CD4-positive, alpha-beta T cell treated with Interleukin-4 for 1 hour (primary cell): ENCODE results near the gene ZNRF3.
A peak's percentile ranks its signal among the peaks of the same experiment; 100 is the strongest.
"Not testable (repeated sequence)": the region's sequence is repeated elsewhere in the genome, so short reads cannot be mapped to it uniquely, and the experiment has no call there.

Source experiments
- DNase-seq, 2 donors: peaks; one replicate each; pipeline ENCODE4 v3.0.0-alpha.2; 2020 to 2022

Gene ZNRF3

DNA sequence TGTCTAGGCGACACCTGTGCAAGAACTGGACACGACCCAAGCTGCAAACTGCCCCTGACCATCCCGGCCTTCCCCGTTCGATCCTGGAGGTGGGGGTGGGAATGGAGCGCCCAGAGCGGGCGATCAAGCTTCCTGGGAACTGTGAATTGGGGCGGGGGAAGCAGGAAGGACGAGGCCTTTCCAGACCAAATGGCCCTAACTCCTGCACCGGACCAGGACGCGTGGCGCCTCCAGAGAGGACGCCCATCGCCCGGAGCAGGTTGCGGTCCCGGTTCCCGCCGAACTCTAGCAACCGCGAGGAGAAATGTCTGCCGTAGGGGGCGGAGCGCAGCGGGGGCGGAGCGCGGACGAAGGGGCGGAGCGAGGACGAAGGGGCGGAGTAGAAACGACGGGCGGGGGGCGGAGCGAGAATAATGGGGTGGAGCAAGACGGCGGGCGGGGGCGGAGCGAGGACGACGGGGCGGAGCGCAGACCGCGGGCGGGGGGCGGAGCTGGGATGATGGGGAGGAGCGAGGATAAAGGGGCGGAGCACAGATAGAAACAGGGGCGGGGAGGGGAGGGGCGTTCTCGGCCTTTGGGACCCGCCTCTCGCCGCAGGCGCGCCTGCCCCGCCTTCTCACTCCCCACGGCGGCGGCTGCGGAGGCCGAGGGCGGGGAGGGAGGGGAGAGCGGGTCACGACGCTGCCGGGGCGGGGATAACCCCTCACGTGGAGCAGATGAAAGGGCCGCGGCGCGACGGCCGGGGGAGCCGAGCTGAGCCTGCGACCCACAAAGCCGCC is at the start of gene ZNRF3:
TSS of gene ZNRF3 (plus strand) at position 695 of the 779 bp plus-strand sequence. CDS start 195 bp downstream, outside the sequence.
- peak; percentile 90 to 92 for DNase-seq

DNA sequence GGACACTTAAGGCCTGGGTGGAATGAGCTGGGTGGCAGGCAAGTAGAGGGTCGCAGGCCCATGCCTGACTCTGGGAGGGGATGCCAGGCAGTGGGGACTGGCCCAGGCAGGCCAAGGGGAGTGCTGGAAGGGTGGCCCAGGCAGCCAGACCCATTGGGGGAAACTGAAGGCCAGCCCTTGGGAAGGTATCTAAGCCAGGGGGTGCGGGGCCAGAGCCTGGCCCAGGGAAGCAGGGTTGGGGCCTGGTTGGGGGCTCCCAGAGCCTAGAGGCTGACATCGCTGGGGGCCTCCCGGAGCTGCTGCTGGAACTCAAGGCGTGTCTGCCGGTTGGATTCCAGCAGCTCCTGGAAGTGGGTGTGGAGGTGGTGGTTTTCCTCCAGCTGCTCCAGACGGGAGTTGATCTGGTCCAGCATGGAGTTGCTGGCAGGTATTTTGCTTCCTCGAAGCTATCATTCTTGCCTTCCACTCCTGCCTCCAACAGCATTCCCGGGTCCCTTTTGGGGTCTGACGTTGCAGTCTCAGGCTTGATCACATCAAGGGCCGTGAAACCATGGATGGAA is 47.7 kb upstream of the ZNRF3 start:
- DNase-seq, result no peak

- DNase-seq, result no peak
Measured at GRCh38 chr22:28837640-28838039, 45.7 kb upstream of the ZNRF3 start.

- DNase-seq, result no peak
Measured at GRCh38 chr22:28838971-28839370, 44.4 kb upstream of the ZNRF3 start.

GRCh38 chr22:28841111-28841510 is 42.3 kb upstream of the ZNRF3 start:
- DNase-seq, result no peak

DNA sequence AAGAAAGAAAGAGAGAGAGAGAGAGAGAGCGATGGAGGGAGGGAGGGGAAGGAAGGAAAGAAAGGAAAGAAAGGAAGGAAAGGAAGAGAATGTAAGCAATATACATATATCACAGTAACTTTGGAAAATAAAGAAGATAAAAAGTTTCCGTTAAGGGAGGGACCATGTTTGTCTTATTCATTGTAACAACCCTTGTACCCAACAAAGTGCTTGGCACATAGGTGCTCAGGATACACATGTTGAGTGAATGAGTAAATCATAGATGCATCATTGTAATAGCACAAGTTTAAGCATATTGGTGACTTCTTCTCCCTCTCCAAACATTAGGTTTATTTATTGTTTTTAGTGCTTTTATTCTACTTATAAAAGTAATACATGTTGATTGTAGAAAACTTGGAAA is 39.7 kb upstream of the ZNRF3 start:
- DNase-seq, result no peak

DNA sequence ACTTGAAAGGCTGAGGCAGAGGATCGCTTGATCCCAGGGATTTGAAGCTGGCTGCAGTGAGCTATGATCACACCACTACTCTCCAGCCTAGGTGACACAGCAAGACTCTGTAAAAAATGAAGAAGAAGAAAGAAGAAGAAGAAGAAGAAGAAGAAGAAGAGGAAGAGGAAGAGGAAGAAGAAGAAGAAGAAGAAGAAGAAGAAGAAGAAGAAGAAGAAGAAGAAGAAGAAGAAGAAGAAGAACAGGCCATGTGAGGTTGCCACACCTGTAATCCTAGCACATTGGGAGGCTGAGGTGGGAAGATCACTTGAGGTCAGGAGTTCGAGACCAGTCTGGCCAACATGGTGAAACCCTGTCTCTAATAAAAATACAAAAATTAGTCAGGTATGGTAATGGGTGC is 39.1 kb upstream of the ZNRF3 start:
- DNase-seq, result not testable (repeated sequence)

GRCh38 chr22:28846994-28847393 is 36.4 kb upstream of the ZNRF3 start:
- no peak for DNase-seq

DNA sequence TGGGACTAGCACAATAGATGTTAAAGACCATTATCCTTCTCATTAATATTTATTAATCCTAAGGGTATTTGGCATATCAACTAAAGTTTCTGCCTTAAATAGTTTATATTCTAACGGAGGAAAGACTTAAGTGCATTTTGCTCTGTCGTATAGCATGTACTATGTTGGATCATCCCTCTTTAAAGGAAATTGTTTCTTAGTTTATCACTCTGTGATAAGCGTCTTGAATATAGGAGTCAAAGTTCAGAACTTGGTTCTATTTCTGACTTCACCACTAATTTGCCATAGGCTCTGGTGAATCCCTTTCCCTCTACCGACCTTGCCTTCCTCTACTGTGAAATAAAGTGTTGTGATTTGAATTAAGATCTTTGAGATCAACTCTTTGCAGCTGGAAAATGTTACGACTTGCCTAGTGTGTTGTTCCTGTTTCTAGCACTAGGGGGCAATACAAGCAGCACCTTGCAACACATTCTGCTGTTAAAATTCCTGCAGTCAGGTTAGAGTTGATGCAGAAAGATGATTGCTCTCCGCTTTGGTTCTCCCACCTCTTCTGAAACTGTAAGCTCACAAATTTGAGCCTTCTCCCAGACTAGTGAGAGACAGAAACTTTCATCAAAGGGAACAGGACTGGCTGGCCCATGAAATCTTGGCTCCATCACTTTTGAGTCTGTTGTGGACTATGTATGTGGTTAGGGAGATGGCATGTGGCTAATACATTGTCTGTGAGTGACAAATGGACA is 27.8 kb upstream of the ZNRF3 start:
- peak; percentile 38 to 65 for DNase-seq

DNA sequence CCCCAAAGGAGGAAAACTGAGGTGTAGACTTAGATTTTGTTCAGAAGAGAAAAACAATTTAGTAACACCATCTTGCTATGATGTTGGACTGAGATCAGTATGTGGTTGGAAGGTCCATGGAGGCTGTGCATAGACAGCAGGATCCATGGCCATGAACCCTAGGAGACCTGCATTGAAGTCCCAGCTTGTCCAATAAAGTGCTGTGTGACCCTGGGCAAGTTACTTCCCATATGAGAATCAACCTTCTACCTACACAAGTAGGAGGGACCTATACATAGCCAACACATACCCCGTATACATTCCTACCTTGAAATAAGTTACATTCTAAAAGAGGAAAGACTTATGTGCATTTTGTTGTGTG is 27.3 kb upstream of the ZNRF3 start:
- DNase-seq, result no peak

GRCh38 chr22:28857288-28857687 is 26.1 kb upstream of the ZNRF3 start:
- DNase-seq, result no peak

DNA sequence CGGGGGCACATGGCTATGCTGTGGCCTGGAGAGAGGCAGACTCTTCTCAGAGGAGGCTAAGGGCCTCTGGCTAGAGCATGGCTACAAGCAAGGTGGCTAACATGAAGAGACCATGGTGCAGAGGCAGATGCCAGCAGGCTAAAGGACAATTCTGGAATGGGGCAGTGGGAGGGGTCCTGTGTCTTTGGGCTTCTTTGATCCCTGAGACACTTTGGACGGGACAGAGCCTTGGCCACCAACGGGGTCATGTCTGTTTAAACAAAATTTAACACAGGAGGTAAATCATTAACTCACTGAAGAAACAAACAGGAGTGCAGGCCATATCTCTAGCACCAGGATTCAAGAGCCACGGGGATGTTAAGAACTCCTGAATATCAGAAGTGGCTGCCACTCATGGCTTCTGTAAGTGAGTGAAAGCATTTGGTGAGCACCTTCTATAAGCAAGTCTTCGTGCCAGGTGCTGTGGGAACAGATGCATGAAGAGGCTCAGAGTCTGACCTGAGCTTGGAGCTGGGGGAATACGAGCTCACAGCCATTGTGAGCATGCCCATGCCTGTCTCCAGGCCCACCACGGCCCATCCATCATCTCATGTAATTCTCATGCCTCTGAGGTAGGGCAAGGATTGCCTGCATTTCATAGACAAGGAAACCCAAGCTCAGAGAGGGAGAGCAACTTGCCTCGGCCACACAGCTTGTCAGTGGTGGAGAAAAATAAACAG is 18.3 kb upstream of the ZNRF3 start:
- DNase-seq, result no peak

GRCh38 chr22:28867191-28867590 is 16.2 kb upstream of the ZNRF3 start:
- DNase-seq, result no peak

GRCh38 chr22:28868389-28868788 is 15.0 kb upstream of the ZNRF3 start:
- peak; percentile 19 to 54 for DNase-seq

GRCh38 chr22:28869736-28870135 is 13.6 kb upstream of the ZNRF3 start:
- DNase-seq, result no peak

- DNase-seq, result no peak
Measured at GRCh38 chr22:28873183-28873963, 10.0 kb upstream of the ZNRF3 start.

GRCh38 chr22:28874061-28874460 is 9.3 kb upstream of the ZNRF3 start:
- no peak for DNase-seq

DNA sequence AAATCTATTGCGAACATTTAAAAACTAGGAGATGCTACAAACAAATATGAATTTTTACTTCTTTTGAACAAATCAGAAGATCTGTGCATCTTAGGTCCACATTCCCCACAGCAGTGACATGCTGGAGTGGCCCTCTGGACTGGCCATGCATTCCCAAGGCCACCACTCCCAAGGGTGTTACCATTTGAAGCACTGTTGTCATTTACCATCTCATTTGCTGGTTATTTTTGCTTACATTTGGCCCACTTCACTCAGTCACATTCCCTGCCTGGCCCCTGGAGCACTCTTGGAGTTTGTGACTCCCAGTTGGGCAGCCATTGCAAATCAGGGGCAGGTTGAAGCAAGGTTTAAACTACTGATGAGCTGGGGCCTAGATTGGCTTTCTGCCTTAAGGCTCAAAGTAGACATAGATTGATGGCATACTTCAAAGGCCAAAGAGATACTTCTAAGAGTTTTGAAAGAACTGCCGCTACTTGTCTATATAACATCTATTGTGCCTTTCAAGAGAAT is 8.5 kb upstream of the ZNRF3 start:
- DNase-seq, result no peak

DNA sequence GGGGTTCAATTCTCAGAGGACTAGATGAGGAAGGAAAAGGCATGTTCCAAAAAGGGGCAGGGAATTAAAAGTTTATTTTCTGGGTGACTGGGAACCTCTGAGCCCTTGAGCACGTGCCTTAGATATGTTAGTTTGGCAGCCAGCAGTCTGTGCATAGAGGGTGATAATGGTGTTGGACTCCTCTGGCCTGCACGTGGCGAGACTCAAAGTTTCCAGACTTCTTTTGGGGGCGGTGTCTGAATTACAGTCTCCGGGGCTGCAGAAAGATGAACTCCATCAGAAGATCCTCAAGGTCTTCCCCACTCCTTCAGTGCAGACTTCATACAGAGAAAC is 861 bp upstream of the ZNRF3 start:
- no peak for DNase-seq

DNA sequence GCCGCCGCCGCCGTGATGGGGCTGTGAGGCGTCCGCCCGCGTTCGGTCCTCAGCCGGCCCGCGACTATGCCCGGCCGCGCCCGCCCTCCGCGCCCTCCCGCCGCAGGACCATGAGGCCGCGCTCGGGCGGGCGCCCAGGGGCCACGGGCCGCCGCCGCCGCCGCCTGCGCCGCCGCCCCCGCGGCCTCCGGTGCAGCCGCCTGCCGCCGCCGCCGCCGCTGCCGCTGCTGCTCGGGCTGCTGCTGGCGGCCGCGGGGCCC is 215 bp downstream of the ZNRF3 start:
- DNase-seq, result no peak

- peak; percentile 20 to 45 for DNase-seq
Measured at GRCh38 chr22:28883917-28884746, 760 bp downstream of the ZNRF3 start.
